Smooth muscle cell (in vitro differentiated cells): ENCODE data around the gene SIRPG. TPM values are rescaled to one million over a fixed set of nuclear protein-coding genes. Genes with fewer than 3 reads are reported as not detected.

Experiments
- DNase-seq: peaks from one replicate; lab custom pipeline; 2025; ENCODE audit not compliant: unreplicated experiment; lab: John Stamatoyannopoulos, UW
- H2AFZ ChIP-seq: fragments of 200-600 bp; sonication (generic); 2 replicates; pipeline ENCODE4 v1.6.0; 2016; ENCODE audit warnings: antibody characterized with exemption, low read depth, mild to moderate bottlenecking
- H3F3A ChIP-seq: fragments of 200-600 bp; sonication (generic); 2 replicates; pipeline ENCODE4 v1.6.0; 2017; ENCODE audit warnings: antibody characterized with exemption, low read depth
- H3K27ac ChIP-seq: fragments of 200-600 bp; sonication (generic); 2 replicates; pipeline ENCODE4 v1.5.1; 2016; ENCODE audit warnings: low read depth, mild to moderate bottlenecking
- H3K27me3 ChIP-seq: fragments of 200-600 bp; sonication (generic); 2 replicates; pipeline ENCODE4 v1.6.1; 2016; ENCODE audit warnings: low read depth, mild to moderate bottlenecking
- H3K36me3 ChIP-seq: fragments of 200-600 bp; sonication (generic); 2 replicates; pipeline ENCODE4 v1.5.1; 2016; ENCODE audit warnings: low read depth
- H3K4me1 ChIP-seq: fragments of 200-600 bp; sonication (generic); 2 replicates; pipeline ENCODE4 v1.5.1; 2016; ENCODE audit warnings: low read depth
- H3K4me2 ChIP-seq: fragments of 200-600 bp; sonication (generic); 2 replicates; pipeline ENCODE4 v1.6.0; 2016; ENCODE audit warnings: mild to moderate bottlenecking
- H3K4me3 ChIP-seq: fragments of 200-600 bp; sonication (generic); 2 replicates; pipeline ENCODE4 v1.5.1; 2016; ENCODE audit warnings: mild to moderate bottlenecking
- H3K79me2 ChIP-seq: fragments of 200-600 bp; sonication (generic); 2 replicates; pipeline ENCODE4 v1.6.0; 2016; ENCODE audit warnings: low read depth, mild to moderate bottlenecking
- H3K9ac ChIP-seq: fragments of 200-600 bp; sonication (generic); 2 replicates; pipeline ENCODE4 v1.6.0; 2016; ENCODE audit warnings: low read depth
- H3K9me3 ChIP-seq: fragments of 200-600 bp; sonication (generic); replicated peaks from 2 replicates; pipeline ENCODE4 v1.5.1; 2016; ENCODE audit warnings: low read depth
- H4K20me1 ChIP-seq: fragments of 200-600 bp; sonication (generic); 2 replicates; pipeline ENCODE4 v1.6.0; 2016; ENCODE audit warnings: low read depth
- WGBS: methylation state at CpG from one replicate; pipeline ENCODE4 v1.1.7; 2016; ENCODE audit warnings: low lambda C conversion rate; 5-methylcytosine and 5-hydroxymethylcytosine counted together
- polyA plus RNA-seq: library from polyadenylated mRNA; unstranded; fragments of >200 nt; fragmentation: Nextera tagmentation; extraction: Ambion mirVana; gene quantifications from 2 replicates; pipeline ENCODE4 v1.2.1, GENCODE V29; 2016
- total RNA-seq: library from RNA; depleted of rRNA; stranded (reverse); fragments of >200 nt; gene quantifications from 2 replicates; pipeline ENCODE4 v1.2.3, GENCODE V29; 2014
- TF ChIP-seq, protein P1 (sequence below): fragments of 200-600 bp; sonication (generic); IDR thresholded peaks from 2 replicates; pipeline ENCODE4 v1.5.1; 2017; ENCODE audit warnings: borderline replicate concordance, mild to moderate bottlenecking, antibody characterized with exemption; ENCODE audit not compliant: insufficient read depth, poor library complexity, severe bottlenecking

Gene SIRPG
- total and polyA plus RNA-seq, 2 experiments from 2014 or later, result not detected

DNA sequence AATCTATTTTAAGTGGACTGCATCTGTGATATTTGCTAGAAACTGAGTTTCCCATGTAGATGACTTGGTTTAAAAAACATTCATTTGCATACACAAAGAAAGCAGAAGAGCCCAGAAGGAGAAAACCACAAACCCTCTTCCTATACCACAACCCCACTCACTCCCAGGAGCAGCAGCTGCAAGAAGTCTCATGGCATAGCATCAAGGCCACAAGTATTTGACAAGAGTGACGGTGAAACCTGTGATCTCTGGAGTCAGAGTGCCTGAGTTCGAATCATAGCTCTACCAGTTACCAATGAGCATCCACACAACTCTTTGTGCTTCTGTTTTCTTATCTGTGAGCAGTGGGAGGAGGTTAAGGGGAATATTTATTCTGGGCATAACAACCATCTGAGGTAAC lies 44.7 kb upstream of the SIRPG start:
- WGBS, result 54% methylated on average over 2 of the region's 2 CpGs

DNA sequence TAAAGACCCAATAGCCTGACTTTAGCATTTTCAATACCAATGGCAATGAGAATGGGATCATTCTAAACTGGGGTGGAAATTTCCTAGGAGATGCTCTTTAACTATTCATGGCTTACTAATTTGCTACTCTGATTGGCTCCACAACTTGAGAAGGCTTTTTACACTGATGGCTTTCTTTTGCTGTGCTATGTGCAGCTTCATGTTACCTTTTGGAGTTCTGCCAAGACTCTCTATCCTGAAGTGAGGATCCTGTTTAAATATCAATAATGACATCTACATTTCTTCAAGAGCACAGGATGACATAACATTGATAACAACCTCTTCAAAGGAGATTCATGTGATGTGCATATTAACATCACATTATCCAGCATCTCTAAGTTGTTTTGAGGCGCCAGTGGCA lies 43.4 kb upstream of the SIRPG start:
- H3K4me2 ChIP-seq, result no peak overlapping the region

More for the DNA sequence above, 44.7 kb upstream of the SIRPG start:
- H3K4me1 ChIP-seq, result no peaks in the 10 kb centered on the region
- peaks cover 9% of the 10 kb centered on the region for H3K27me3 ChIP-seq
- no peak overlapping the region for H2AFZ ChIP-seq
- H3K9me3 ChIP-seq, result no peaks in the 10 kb centered on the region
- H3K36me3 ChIP-seq, result no peaks in the 10 kb centered on the region
- H3K4me3 ChIP-seq, result no peak overlapping the region
- H3K9ac ChIP-seq, result no peak overlapping the region
- TF ChIP-seq, protein P1, sequence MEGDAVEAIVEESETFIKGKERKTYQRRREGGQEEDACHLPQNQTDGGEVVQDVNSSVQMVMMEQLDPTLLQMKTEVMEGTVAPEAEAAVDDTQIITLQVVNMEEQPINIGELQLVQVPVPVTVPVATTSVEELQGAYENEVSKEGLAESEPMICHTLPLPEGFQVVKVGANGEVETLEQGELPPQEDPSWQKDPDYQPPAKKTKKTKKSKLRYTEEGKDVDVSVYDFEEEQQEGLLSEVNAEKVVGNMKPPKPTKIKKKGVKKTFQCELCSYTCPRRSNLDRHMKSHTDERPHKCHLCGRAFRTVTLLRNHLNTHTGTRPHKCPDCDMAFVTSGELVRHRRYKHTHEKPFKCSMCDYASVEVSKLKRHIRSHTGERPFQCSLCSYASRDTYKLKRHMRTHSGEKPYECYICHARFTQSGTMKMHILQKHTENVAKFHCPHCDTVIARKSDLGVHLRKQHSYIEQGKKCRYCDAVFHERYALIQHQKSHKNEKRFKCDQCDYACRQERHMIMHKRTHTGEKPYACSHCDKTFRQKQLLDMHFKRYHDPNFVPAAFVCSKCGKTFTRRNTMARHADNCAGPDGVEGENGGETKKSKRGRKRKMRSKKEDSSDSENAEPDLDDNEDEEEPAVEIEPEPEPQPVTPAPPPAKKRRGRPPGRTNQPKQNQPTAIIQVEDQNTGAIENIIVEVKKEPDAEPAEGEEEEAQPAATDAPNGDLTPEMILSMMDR, result no peak
- no peaks in the 10 kb centered on the region for H3K79me2 ChIP-seq
- H3K27ac ChIP-seq, result no peak overlapping the region
- no peaks in the 10 kb centered on the region for H3F3A ChIP-seq
- no peak for DNase-seq
- H3K4me2 ChIP-seq, result no peak overlapping the region
- H4K20me1 ChIP-seq, result no peaks in the 10 kb centered on the region

DNA sequence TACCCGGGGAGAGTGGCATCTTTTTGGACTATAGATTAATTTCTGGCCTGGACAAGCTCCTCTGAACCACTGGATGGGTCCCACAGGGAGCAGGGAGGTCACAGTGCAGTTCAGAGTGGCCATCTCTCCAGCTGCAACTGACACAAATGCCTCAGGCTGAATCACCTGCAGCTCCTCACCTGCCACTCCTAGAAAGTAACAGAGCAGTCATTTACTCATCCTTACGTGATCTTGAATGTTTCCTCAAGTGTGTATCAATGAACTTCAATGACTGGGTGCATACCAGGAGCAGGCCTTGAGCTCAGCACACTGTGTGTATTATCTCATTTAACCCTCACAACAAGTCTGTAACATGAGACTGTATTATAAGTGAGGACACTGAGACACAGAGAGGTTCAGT lies 40.0 kb upstream of the SIRPG start:
- Histone ChIP-seq H3F3A (no peaks in the 10 kb centered on the region), H3K4me1 (no peaks in the 10 kb centered on the region), H3K36me3 (no peaks in the 10 kb centered on the region), H3K79me2 (no peaks in the 10 kb centered on the region), H3K27ac (no peak overlapping the region), H3K9me3 (no peaks in the 10 kb centered on the region), H3K4me2 (no peak overlapping the region), H3K4me3 (no peak overlapping the region), H2AFZ (no peak overlapping the region), H3K9ac (no peak overlapping the region), H3K27me3 (peaks cover 10% of the 10 kb centered on the region), H4K20me1 (no peaks in the 10 kb centered on the region)
- 75% methylated on average over 2 of the region's 2 CpGs for WGBS
- DNase-seq, result no peak
- TF ChIP-seq, protein P1, result no peak

More for the DNA sequence above, 43.4 kb upstream of the SIRPG start:
- TF ChIP-seq, protein P1, result no peak
- no peaks in the 10 kb centered on the region for H3K9me3 ChIP-seq
- no peaks in the 10 kb centered on the region for H3K4me1 ChIP-seq
- WGBS, result 61% methylated on average over 1 of the region's 1 CpG
- no peak overlapping the region for H2AFZ ChIP-seq
- no peak overlapping the region for H3K4me3 ChIP-seq
- DNase-seq, result no peak
- peaks cover 9% of the 10 kb centered on the region for H3K27me3 ChIP-seq
- no peak overlapping the region for H3K27ac ChIP-seq
- no peaks in the 10 kb centered on the region for H3F3A ChIP-seq
- no peaks in the 10 kb centered on the region for H3K36me3 ChIP-seq
- H3K79me2 ChIP-seq, result no peaks in the 10 kb centered on the region
- no peaks in the 10 kb centered on the region for H4K20me1 ChIP-seq
- H3K9ac ChIP-seq, result no peak overlapping the region

DNA sequence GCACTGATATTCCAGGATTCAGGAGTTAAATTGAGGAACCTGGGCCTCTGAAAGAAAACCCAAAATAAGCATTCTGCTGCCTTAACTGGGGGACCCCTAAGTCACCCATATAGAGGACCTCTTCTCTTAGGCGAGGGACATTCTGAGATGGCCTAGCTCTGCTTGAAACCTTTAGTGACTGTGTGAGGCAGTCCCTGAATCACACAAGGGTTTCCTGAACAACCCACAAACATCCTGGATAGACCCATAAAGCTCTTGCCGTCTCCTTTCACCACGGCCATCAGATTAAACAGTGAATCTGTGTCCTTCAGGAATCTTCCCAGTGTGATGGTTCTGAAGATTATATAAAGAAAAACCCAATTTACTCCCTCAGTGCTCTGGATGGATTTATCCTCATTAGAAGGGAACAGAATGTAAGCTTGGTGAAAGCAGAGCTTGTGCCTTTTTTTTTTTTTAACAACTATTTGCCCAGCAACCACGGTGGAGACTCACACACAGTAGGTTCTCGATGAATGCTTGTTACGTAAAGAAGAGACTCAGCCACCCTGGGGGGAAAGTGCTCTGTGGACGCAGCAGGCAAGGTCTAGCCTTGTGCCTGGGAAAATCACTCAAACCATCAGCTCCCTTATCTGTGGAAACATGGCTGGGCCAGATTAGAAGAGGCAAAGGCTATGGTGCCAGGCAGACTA lies 39.1 kb upstream of the SIRPG start:
- Histone ChIP-seq H4K20me1 (no peaks in the 10 kb centered on the region), H3F3A (no peaks in the 10 kb centered on the region), H3K36me3 (no peaks in the 10 kb centered on the region), H3K9ac (no peak overlapping the region), H3K4me1 (no peaks in the 10 kb centered on the region), H3K4me2 (no peak overlapping the region), H3K27ac (no peak overlapping the region), H3K79me2 (no peaks in the 10 kb centered on the region), H3K27me3 (peaks cover 10% of the 10 kb centered on the region), H2AFZ (no peak overlapping the region), H3K4me3 (no peak overlapping the region), H3K9me3 (no peaks in the 10 kb centered on the region)
- DNase-seq, result no peak
- TF ChIP-seq, protein P1, result no peak
- 75% methylated on average over 7 of the region's 7 CpGs for WGBS
